Body of pancreas (tissue), 4 donors: ENCODE measurements around the gene ACTL6A. TPM values are rescaled to one million over a fixed set of nuclear protein-coding genes. Genes with fewer than 3 reads are reported as not detected.

ENCODE experiments used
- ATAC-seq: fragments of 150-250 bp; one replicate; pipeline ENCODE4 v1.9.1; 2016
- DNase-seq, 4 donors: peaks; one replicate each; pipeline ENCODE4 v3.0.0-alpha.2; 2019
- H3K27ac ChIP-seq, 4 donors: fragments of 200-600 bp; sonication (generic); 1 replicate in 3 of 4; 2 replicates in 1 of 4; pipeline versions ENCODE4 v1.5.1 to v1.6.1; 2016 to 2019; ENCODE audit warnings: mild to moderate bottlenecking in 1 of 4, mixed read lengths in 1 of 4, moderate library complexity in 1 of 4
- H3K27me3 ChIP-seq, 2 donors: fragments of 200-600 bp; sonication (generic); one replicate each; pipeline ENCODE4 v1.6.0; 2016; ENCODE audit warnings: mild to moderate bottlenecking in 1 of 2
- H3K36me3 ChIP-seq, 2 donors: fragments of 200-600 bp; sonication (generic); replicated peaks in 1 of 2; 2 replicates each; pipeline ENCODE4 v1.5.1; 2016; ENCODE audit warnings: low read depth in 2 of 2; ENCODE audit not compliant: insufficient read depth in 1 of 2
- H3K4me1 ChIP-seq: fragments of 200-600 bp; sonication (generic); one replicate; pipeline ENCODE4 v1.6.0; 2016
- H3K4me3 ChIP-seq, 2 donors: fragments of 200-600 bp; sonication (generic); 1 replicate in 1 of 2; 2 replicates in 1 of 2; pipeline ENCODE4 v1.5.1; 2016 to 2019
- H3K9me3 ChIP-seq, 3 donors: fragments of 200-600 bp; sonication (generic); 1 replicate in 2 of 3; 2 replicates in 1 of 3; pipeline ENCODE4 v1.5.1; 2016
- CTCF ChIP-seq, 7 experiments: fragments of 450-650 bp in 4 of 7; fragments of 200-600 bp in 3 of 7; sonication (generic) in 3 of 7; IDR thresholded peaks; one replicate each; pipeline ENCODE4 v1.5.1; 2016 to 2019; ENCODE audit warnings: antibody characterized with exemption in 7 of 7
- POLR2A ChIP-seq, 3 donors: fragments of 450-650 bp; IDR thresholded peaks; one replicate each; pipeline ENCODE4 v1.6.1; 2016; ENCODE audit warnings: antibody characterized with exemption in 3 of 3, mild to moderate bottlenecking in 2 of 3
- WGBS, 2 donors: methylation state at CpG; one replicate each; pipeline ENCODE4 v1.1.5; 2017; 5-methylcytosine and 5-hydroxymethylcytosine counted together
- intact Hi-C: fragments of 100-400 bp; cut with DNase I; formaldehyde crosslinking; loops from one replicate; pipeline ENCODE4 v1.15.1; 2023
- total RNA-seq, 2 donors: library from RNA; depleted of rRNA; stranded (reverse); fragments of >200 nt; gene quantifications; one replicate each; pipeline ENCODE4 v1.1.0, GENCODE V29; 2016

The ACTL6A gene
- total RNA-seq, 2 donors from 2014 or later: 23.1 to 25.2 TPM

- Histone ChIP-seq H3K4me3 (no peak overlapping the region), H3K27ac (no peak overlapping the region), H3K4me1 (no peaks in the 10 kb centered on the region), H3K27me3 (no peaks in the 10 kb centered on the region), H3K9me3 (no peaks in the 10 kb centered on the region), H3K36me3 (no peaks in the 10 kb centered on the region)
- intact Hi-C loops: no loop called here
- DNase-seq: no peak
- ATAC-seq: no peak
- no peak for TF ChIP-seq CTCF (IDR thresholded peaks at IDR 0.05)
- TF ChIP-seq POLR2A (IDR thresholded peaks at IDR 0.05): no peak
- WGBS, 2 donors: 55 to 57% methylated on average over 4 of the region's 4 CpGs
Measured at GRCh38 chr3:179551349-179552105, 11.2 kb upstream of the ACTL6A start.

- H3K9me3 ChIP-seq: no peaks in the 10 kb centered on the region
- H3K27me3 ChIP-seq: no peaks in the 10 kb centered on the region
- ATAC-seq (no peak), DNase-seq (peak; percentile 48 to 65 (median 56))
- H3K36me3 ChIP-seq: no peaks in the 10 kb centered on the region
- TF ChIP-seq POLR2A (IDR thresholded peaks at IDR 0.05) (no peak), CTCF (IDR thresholded peaks at IDR 0.05) (peak; percentile 11 to 72 (median 65))
- H3K27ac ChIP-seq: no peak overlapping the region
- intact Hi-C loops: no loop called here
- H3K4me3 ChIP-seq: no peak overlapping the region
- whole genome bisulfite sequencing, 2 donors: 0 to 1% methylated on average over 3 of the region's 3 CpGs
- peaks cover 4% of the 10 kb centered on the region for H3K4me1 ChIP-seq
Measured at GRCh38 chr3:179558742-179559364, 3.9 kb upstream of the ACTL6A start.

- WGBS, 2 donors: 83 to 86% methylated on average over 1 of the region's 1 CpG
- Histone ChIP-seq H3K27ac (no peak overlapping the region), H3K36me3 (no peaks in the 10 kb centered on the region), H3K27me3 (no peaks in the 10 kb centered on the region), H3K4me3 (no peak overlapping the region), H3K9me3 (no peaks in the 10 kb centered on the region), H3K4me1 (peaks cover 9% of the 10 kb centered on the region)
- TF ChIP-seq POLR2A (IDR thresholded peaks at IDR 0.05): no peak
- TF ChIP-seq CTCF (IDR thresholded peaks at IDR 0.05): no peak
- ATAC-seq (no peak), DNase-seq (no peak)
- intact Hi-C loops: no loop called here
Measured at GRCh38 chr3:179560791-179561190, 1.9 kb upstream of the ACTL6A start.

- Histone ChIP-seq H3K9me3 (no peaks in the 10 kb centered on the region), H3K27me3 (no peaks in the 10 kb centered on the region), H3K27ac (peak overlapping the region; percentile 60 to 84 (median 80)), H3K4me3 (peak overlapping the region; percentile 66 to 72), H3K4me1 (peaks cover 9% of the 10 kb centered on the region), H3K36me3 (no peaks in the 10 kb centered on the region)
- ATAC-seq (peak; percentile 61), DNase-seq (peak; percentile 64 to 80 (median 74))
- intact Hi-C loops: no loop called here
- WGBS, 2 donors: 0% methylated on average over 12 to 39 of the region's 40 CpGs
- TF ChIP-seq POLR2A (IDR thresholded peaks at IDR 0.05) (peak in 1 of 3 donors; percentile 0), CTCF (IDR thresholded peaks at IDR 0.05) (peak; percentile 21 to 88 (median 66))
Measured at GRCh38 chr3:179563271-179563783, 601 bp downstream of the ACTL6A start.
